Renal cortex interstitium (tissue), 11 donors: Measurements from ENCODE around the gene AIFM2. TPM values are rescaled to one million over a fixed set of nuclear protein-coding genes. Genes with fewer than 3 reads are reported as not detected.

Source experiments
- DNase-seq, 11 donors: peaks; one replicate each; pipeline ENCODE4 v3.0.0-alpha.2; 2013; ENCODE audit warnings: low read depth in 9 of 11, low spot score in 4 of 11; ENCODE audit errors: extremely low read depth in 1 of 11
- polyA plus RNA-seq, 3 donors: library from polyadenylated mRNA; unstranded; fragments of 120-200 nt; gene quantifications; one replicate each; pipeline ENCODE4 v1.2.1, GENCODE V29; 2013; ENCODE audit not compliant: insufficient read length in 3 of 3

AIFM2 gene
- polyA plus RNA-seq, 3 donors: 5.1 to 7.2 (median 5.1) TPM

- DNase-seq: no peak
These were observed 54.3 kb downstream of the AIFM2 start for GRCh38 chr10:70078329-70078728.

DNA sequence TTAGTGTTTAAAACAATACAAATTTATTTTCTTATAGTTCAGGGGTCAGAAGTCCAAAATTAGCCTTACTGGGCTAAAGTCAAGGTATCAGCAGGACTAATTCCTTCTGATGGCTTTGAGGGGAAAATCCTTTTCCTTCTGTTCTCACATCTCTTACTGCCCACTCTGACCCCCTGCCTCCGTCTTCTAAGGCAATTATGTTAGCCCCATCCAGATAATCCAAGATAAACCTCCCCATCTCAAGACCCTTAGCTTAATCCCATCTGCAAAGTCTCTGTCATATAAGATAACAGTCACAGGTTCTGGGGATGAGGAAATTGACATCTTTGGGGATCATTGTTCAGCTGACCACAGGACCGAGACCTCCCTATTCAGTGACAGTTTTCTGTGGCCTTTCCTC is 57.7 kb downstream of the AIFM2 start:
- no peak for DNase-seq

DNA sequence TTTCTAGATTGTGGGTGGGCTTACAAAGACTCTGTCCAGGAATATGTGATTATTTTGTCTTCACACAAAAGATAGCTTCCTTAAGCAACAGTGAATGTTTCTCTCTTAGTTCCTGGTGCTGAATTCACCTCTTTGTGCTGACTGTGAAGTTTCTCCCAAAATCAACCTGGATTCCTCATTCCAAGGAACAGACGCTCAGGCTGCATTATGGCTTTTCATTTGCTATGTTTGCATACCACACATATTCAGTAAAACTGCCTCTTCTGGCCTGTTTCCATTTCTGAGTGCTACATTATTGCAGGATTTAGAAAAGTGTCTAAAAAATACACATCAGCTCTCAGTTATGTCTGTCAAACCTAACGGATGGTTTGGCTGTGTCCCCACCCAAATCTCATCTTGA is 58.5 kb downstream of the AIFM2 start:
- DNase-seq: no peak

DNA sequence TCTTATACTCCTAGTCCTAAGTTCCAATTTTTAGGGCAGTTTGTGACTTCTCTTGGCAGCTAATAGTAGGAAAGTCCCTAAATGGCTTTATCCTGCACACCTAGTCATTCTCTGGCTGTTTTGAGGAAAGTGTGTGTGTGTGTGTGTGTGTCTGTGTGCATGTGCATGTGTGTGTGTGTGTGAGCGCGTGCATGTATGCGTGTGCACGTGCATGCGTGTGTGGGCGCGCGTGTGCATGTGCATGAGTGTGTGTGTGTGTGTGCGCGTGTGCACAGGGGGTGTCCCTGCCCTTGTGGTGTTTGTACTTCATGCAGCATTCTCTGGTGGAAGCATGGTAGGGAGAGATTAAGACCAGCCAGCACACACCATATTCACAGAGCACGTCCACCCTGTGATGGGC is 61.8 kb downstream of the AIFM2 start:
- DNase-seq: no peak

DNA sequence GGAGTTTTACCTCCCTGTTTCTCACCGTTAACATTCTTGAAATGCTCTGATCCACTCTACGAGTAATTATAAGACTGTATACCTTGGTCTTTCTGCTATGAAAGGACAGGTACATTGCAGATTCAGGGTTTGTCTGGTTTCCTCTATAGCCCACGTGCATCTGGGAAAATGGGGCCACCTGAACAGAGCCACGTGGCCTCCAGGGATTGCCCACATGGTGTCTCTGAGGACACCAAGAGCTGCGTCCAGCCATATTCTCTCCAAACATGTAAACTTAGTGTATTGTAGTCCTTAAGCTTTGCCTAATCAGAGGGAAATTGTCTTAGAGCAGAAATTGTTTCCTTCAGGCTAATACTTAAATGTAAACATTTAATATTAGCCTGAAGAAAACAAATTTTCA is 63.3 kb downstream of the AIFM2 start:
- no peak for DNase-seq

DNA sequence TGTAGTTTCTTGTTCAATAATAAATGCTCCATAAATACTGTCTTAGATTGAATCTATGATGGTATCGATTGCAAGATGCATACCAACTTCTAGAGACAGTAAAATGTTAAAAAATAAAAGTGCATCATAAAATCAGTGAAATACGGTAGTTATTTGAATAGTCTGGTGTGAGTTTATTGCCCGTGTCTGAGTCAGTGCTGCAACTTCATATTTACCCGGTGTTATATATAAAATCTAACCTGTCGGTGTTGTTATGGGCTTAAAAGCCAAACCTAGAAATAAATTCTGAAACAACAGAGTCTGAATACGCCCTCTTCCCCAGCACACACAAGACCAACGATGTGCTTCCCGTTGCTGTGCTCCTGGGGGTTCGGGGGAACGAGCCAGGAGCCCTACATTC is 63.7 kb downstream of the AIFM2 start:
- DNase-seq: no peak

GRCh38 chr10:70067586-70067985 is 65.0 kb downstream of the AIFM2 start:
- no peak for DNase-seq

GRCh38 chr10:70066190-70066589 is 66.4 kb downstream of the AIFM2 start:
- no peak for DNase-seq

- DNase-seq: no peak
These were observed 68.1 kb downstream of the AIFM2 start for GRCh38 chr10:70064486-70064885.

DNA sequence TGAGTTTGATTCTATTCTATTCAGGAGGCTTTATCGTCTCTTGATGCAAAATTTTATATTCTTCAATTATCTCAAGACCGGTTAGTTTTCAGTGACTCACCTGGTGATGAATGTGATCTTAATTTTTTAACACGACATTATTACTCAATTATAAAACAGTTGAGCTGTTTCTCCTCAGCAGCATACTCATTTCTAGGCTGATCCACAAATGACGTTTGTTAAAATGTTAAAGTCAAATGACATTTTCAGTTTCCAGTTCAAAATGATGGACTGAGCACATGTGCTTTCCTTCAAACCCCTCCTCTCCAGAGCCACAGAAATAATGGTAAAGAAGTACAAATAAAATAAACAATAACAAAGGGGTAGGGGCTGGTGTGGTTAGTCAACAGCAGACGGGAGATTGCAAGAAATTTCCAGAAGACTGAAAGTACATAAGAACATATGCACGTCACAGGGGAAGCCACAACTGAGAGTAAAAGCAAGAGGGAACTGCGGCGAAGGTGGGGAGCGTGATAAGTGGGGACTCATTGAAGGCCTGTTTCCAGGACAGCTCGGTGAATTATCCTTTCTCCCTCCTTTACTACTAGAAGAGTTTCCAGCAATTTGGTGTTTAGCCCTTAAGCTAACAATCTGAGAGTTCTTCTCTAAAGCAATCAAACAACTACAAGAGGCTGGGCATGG is 69.1 kb downstream of the AIFM2 start:
- no peak for DNase-seq

Other genes starting within 250 kb of the AIFM2 start
- gene MACROH2A2, start 80.0 kb downstream of the AIFM2 start, polyA plus RNA-seq: 10 to 100 TPM; 82.4 to 95.7 (median 82.9) TPM
- 10 to 100 TPM; 10.7 to 15.2 (median 12.1) TPM for gene TYSND1, start 13.9 kb upstream of the AIFM2 start, polyA plus RNA-seq
- gene SAR1A, start 37.7 kb upstream of the AIFM2 start, polyA plus RNA-seq: 100 to 1,000 TPM; 109 to 115 (median 114) TPM
- gene PPA1, start 100.6 kb upstream of the AIFM2 start, polyA plus RNA-seq: 100 to 1,000 TPM in 2 of 3 donors, 10 to 100 TPM in 1; 98.4 to 117 (median 110) TPM
- gene NPFFR1, start 151.2 kb upstream of the AIFM2 start, polyA plus RNA-seq: under 1 TPM; 0.14 to 0.27 (median 0.23) TPM
- 10 to 100 TPM in 2 of 3 donors, 1 to 10 TPM in 1; 9.5 to 11.1 (median 10.9) TPM for gene LRRC20, start 249.8 kb upstream of the AIFM2 start, polyA plus RNA-seq